IMR-90 (cell line): ENCODE data around the gene PSMD14. TPM values are rescaled to one million over a fixed set of nuclear protein-coding genes. Genes with fewer than 3 reads are reported as not detected.

Source experiments
- ATAC-seq: fragments of 200-7000 bp; cut with Tn5 transposase; 2 replicates; pipeline ENCODE4 v1.9.1; 2020; ENCODE audit warnings: low read depth, mild to moderate bottlenecking, moderate library complexity
- BruUV-seq: library from RNA; stranded (reverse); fragments of 400-500 nt; replicated peaks from 2 replicates; lab custom pipeline; 2021; lab: Mats Ljungman, UMichigan
- CTCF ChIA-PET: fragments of 300-600 bp; formaldehyde crosslinking; extraction: SDS; loops from one replicate; lab custom pipeline; 2021; ENCODE audit warnings: antibody characterized with exemption; lab: Yijun Ruan, JAX
- POLR2A ChIA-PET: fragments of 300-600 bp; sonication (Branson Sonifier 250); formaldehyde crosslinking; loops from one replicate; lab custom pipeline; 2022; ENCODE audit warnings: antibody characterized with exemption; ENCODE audit not compliant: unreplicated experiment; lab: Charles Lee
- DNase-seq: peaks from one replicate; pipeline ENCODE4 v3.0.0; 2013
- H2AFZ ChIP-seq: replicated peaks from 2 replicates; pipeline ENCODE3; 2013; ENCODE audit warnings: low read length, mild to moderate bottlenecking; ENCODE audit not compliant: poor library complexity
- H2AK5ac ChIP-seq: 2 replicates; pipeline ENCODE4 v1.6.1; 2013; ENCODE audit warnings: low read depth, low read length, inconsistent platforms
- H2AK9ac ChIP-seq: replicated peaks from 2 replicates; pipeline ENCODE3; 2013; ENCODE audit warnings: mild to moderate bottlenecking, low read depth, low read length, moderate library complexity; ENCODE audit not compliant: poor library complexity
- H2BK120ac ChIP-seq: 2 replicates; pipeline ENCODE4 v1.6.1; 2013; ENCODE audit warnings: low read depth, low read length, inconsistent platforms
- H2BK15ac ChIP-seq: 3 replicates; pipeline ENCODE4 v1.6.1; 2013; ENCODE audit warnings: low read depth, low read length, inconsistent platforms
- H2BK20ac ChIP-seq: 2 replicates; pipeline ENCODE4 v1.6.1; 2013; ENCODE audit warnings: low read depth, mild to moderate bottlenecking, inconsistent platforms, low read length, moderate library complexity
- H2BK5ac ChIP-seq: 2 replicates; pipeline ENCODE4 v1.6.1; 2013; ENCODE audit warnings: mild to moderate bottlenecking, low read depth, low read length, inconsistent platforms; ENCODE audit not compliant: poor library complexity, severe bottlenecking
- H3K14ac ChIP-seq: replicated peaks from 2 replicates; pipeline ENCODE4 v1.6.1; 2013; ENCODE audit warnings: low read depth, low read length, inconsistent platforms
- H3K18ac ChIP-seq: 2 replicates; pipeline ENCODE4 v1.6.1; 2013; ENCODE audit warnings: low read depth, low read length, control low read depth
- H3K23ac ChIP-seq: 2 replicates; pipeline ENCODE4 v1.6.1; 2013; ENCODE audit warnings: low read depth, low read length, inconsistent platforms
- H3K27ac ChIP-seq: 2 replicates; pipeline ENCODE4 v1.5.1; 2013; ENCODE audit warnings: mild to moderate bottlenecking, control low read depth, low read length; ENCODE audit not compliant: insufficient read depth
- H3K27me3 ChIP-seq: 2 replicates; pipeline ENCODE4 v1.6.1; 2013; ENCODE audit warnings: low read length; ENCODE audit not compliant: control insufficient read depth, insufficient read depth
- H3K36me3 ChIP-seq: 2 replicates; pipeline ENCODE4 v1.6.1; 2013; ENCODE audit warnings: low read length, mixed read lengths; ENCODE audit not compliant: control insufficient read depth, insufficient read depth
- H3K4ac ChIP-seq: 2 replicates; pipeline ENCODE4 v1.6.1; 2013; ENCODE audit warnings: low read depth, low read length, inconsistent platforms
- H3K4me1 ChIP-seq: 2 replicates; pipeline ENCODE4 v1.6.1; 2013; ENCODE audit warnings: low read length, mixed read lengths; ENCODE audit not compliant: control insufficient read depth, insufficient read depth
- H3K4me2 ChIP-seq: 2 replicates; pipeline ENCODE4 v1.6.1; 2013; ENCODE audit warnings: low read depth, mild to moderate bottlenecking, control low read depth, low read length, moderate library complexity
- H3K4me3 ChIP-seq: 2 replicates; pipeline ENCODE4 v1.5.1; 2013; ENCODE audit warnings: low read depth, mild to moderate bottlenecking, control low read depth, low read length, moderate library complexity; ENCODE audit not compliant: insufficient read depth
- H3K56ac ChIP-seq: 2 replicates; pipeline ENCODE4 v1.6.1; 2013; ENCODE audit warnings: low read length, inconsistent platforms; ENCODE audit not compliant: insufficient read depth; ENCODE audit errors: extremely low read depth
- H3K79me1 ChIP-seq, 2 experiments: 2 replicates each; pipeline ENCODE4 v1.6.1; 2013; ENCODE audit warnings: low read length in 2 of 2, inconsistent platforms in 1 of 2, low read depth in 1 of 2
- H3K9ac ChIP-seq: 2 replicates; pipeline ENCODE4 v1.6.1; 2013; ENCODE audit warnings: low read depth, low read length, control low read depth
- H3K9me1 ChIP-seq: 2 replicates; pipeline ENCODE4 v1.6.1; 2013; ENCODE audit warnings: low read length, inconsistent platforms; ENCODE audit not compliant: insufficient read depth
- H3K9me3 ChIP-seq: 2 replicates; pipeline ENCODE4 v1.6.1; 2013; ENCODE audit warnings: low read length; ENCODE audit not compliant: control insufficient read depth, insufficient read depth
- H4K20me1 ChIP-seq: 2 replicates; pipeline ENCODE4 v1.6.1; 2013; ENCODE audit warnings: low read length, inconsistent platforms; ENCODE audit not compliant: insufficient read depth
- H4K5ac ChIP-seq: 2 replicates; pipeline ENCODE4 v1.6.1; 2013; ENCODE audit warnings: mild to moderate bottlenecking, low read depth, low read length, control low read depth
- H4K8ac ChIP-seq, 2 experiments: 2 replicates each; pipeline ENCODE4 v1.6.1; 2013; ENCODE audit warnings: low read depth in 2 of 2, low read length in 2 of 2, control low read depth in 1 of 2, inconsistent platforms in 1 of 2
- H4K91ac ChIP-seq: 2 replicates; pipeline ENCODE4 v1.6.1; 2013; ENCODE audit warnings: low read depth, low read length, inconsistent platforms; ENCODE audit not compliant: insufficient read depth
- BHLHE40 ChIP-seq: fragments of 150-350 bp; IDR thresholded peaks from 2 replicates; pipeline ENCODE4 v1.6.1; 2016; ENCODE audit warnings: mild to moderate bottlenecking, low read depth, low read length
- CEBPB ChIP-seq: IDR thresholded peaks from 2 replicates; pipeline ENCODE4 v1.6.1; 2012; ENCODE audit warnings: low read depth, low read length, improper control_type of control experiment
- CTCF ChIP-seq: conservative IDR thresholded peaks from 2 replicates; pipeline ENCODE4 v1.5.1; 2012; ENCODE audit warnings: mild to moderate bottlenecking, low read depth, low read length, improper control_type of control experiment
- FOS ChIP-seq: fragments of 150-350 bp; IDR thresholded peaks from 2 replicates; pipeline ENCODE4 v1.6.1; 2016; ENCODE audit warnings: low read depth, low read length
- MAFK ChIP-seq: IDR thresholded peaks from 2 replicates; pipeline ENCODE4 v1.6.1; 2012; ENCODE audit warnings: low read depth, low read length, improper control_type of control experiment
- NFE2L2 ChIP-seq: fragments of 150-350 bp; IDR thresholded peaks from 2 replicates; pipeline ENCODE4 v1.6.1; 2016; ENCODE audit warnings: low read depth, mild to moderate bottlenecking, low read length
- RFX5 ChIP-seq: IDR thresholded peaks from 2 replicates; pipeline ENCODE4 v1.8.0; 2012; ENCODE audit warnings: low read depth, mild to moderate bottlenecking, low read length, moderate library complexity
- WGBS, 2 experiments: methylation state at CpG; one replicate each; pipeline versions ENCODE4 v1.1.5 to v1.1.7; 2013; ENCODE audit warnings: missing lambda C conversion rate in 2 of 2; ENCODE audit not compliant: insufficient read length in 1 of 2; ENCODE audit errors: extremely low coverage in 2 of 2; 5-methylcytosine and 5-hydroxymethylcytosine counted together
- dilution Hi-C: fragments of 300-500 bp; cut with HindIII; formaldehyde crosslinking; loops from one replicate; pipeline ENCODE4 v1.14.3; 2018; ENCODE audit warnings: low sequenced_read_pairs; ENCODE audit not compliant: unreplicated experiment
- in situ Hi-C: fragments of 300-500 bp; cut with MboI; formaldehyde crosslinking; loops from 3 replicates; pipeline ENCODE4 v1.14.3; 2019; ENCODE audit warnings: low sequenced_read_pairs, inconsistent platforms, mixed read lengths
- intact Hi-C: fragments of 100-400 bp; cut with micrococcal nuclease; formaldehyde crosslinking; loops from 2 replicates; pipeline ENCODE4 v1.10.0; 2022
- polyA plus RNA-seq, 3 experiments: library from polyadenylated mRNA; depleted of rRNA; stranded (reverse); fragments of >200 nt; gene quantifications; 2 replicates each; pipeline ENCODE4 v1.2.3, GENCODE V29; 2012; ENCODE audit warnings: low replicate concordance in 1 of 3
- total RNA-seq: library from RNA; depleted of rRNA; stranded (reverse); fragments of >200 nt; gene quantifications from 2 replicates; pipeline ENCODE4 v1.2.3, GENCODE V29; 2012

The PSMD14 gene
- total and polyA plus RNA-seq, 2 of the 4 experiments (the other 2 are of a cell fraction) = 59.3 to 110 TPM

GRCh38 chr2:161353543-161353942 lies 45.3 kb downstream of the PSMD14 start:
- POLR2A ChIA-PET = no interaction called here
- no peak overlapping the region for H2BK15ac ChIP-seq
- WGBS, 2 experiments = no CpG with 5 or more reads among the region's 1 CpG

More at GRCh38 chr2:161353543-161353942, 45.3 kb downstream of the PSMD14 start:
- Histone ChIP-seq H3K4me2 (peak overlapping the region; percentile 46; the same call in 1 of the 2 replicates), H3K4me3 (no peak overlapping the region), H3K9me1 (peaks cover 10% of the 10 kb centered on the region; the same call in 1 of the 2 replicates), H3K18ac (no peak overlapping the region), H3K79me1 (peaks cover 18 to 57% of the 10 kb centered on the region in 2 experiments), H2AK5ac (no peak overlapping the region), H2AFZ (no peak overlapping the region), H3K23ac (0 out of 2 replicates have a peak overlapping the region, but pooled peaks have one; percentile 15), H3K4me1 (peaks cover 6% of the 10 kb centered on the region), H2BK5ac (peak overlapping the region; percentile 53), H3K36me3 (no peaks in the 10 kb centered on the region), H4K20me1 (peaks cover 11% of the 10 kb centered on the region; the same call in 1 of the 2 replicates), H3K4ac (no peak overlapping the region), H2BK20ac (no peak overlapping the region), H4K8ac (no peak overlapping the region), H3K27ac (no peak overlapping the region), H3K27me3 (no peaks in the 10 kb centered on the region), H4K91ac (no peak overlapping the region), H3K14ac (no peak overlapping the region), H4K5ac (no peak overlapping the region), H3K9me3 (no peaks in the 10 kb centered on the region), H3K56ac (no peak overlapping the region), H3K9ac (no peak overlapping the region), H2AK9ac (no peak overlapping the region), H2BK120ac (no peak overlapping the region)
- CTCF ChIA-PET = no interaction called here
- TF ChIP-seq BHLHE40 (no peak), FOS (no peak), CTCF (no peak), CEBPB (no peak), MAFK (no peak), NFE2L2 (no peak), RFX5 (no peak)
- intact Hi-C loops (no loop called here), in situ Hi-C loops (no loop called here), dilution Hi-C loops (no loop called here)
- peak; percentile 59 for ATAC-seq
- DNase-seq = peak; percentile 37
- BruUV-seq = no TSS peak
